HEK293 (cell line): ENCODE measurements around the gene PAX2.

Experiments
- CTCF ChIA-PET: fragments of 350-600 bp; formaldehyde crosslinking; extraction: SDS; loops from one replicate; lab custom pipeline; 2021; ENCODE audit warnings: antibody characterized with exemption; lab: Yijun Ruan, JAX
- POLR2A ChIA-PET: fragments of 300-600 bp; formaldehyde crosslinking; extraction: SDS; loops from one replicate; lab custom pipeline; 2020; ENCODE audit warnings: antibody characterized with exemption, inconsistent platforms; lab: Yijun Ruan, JAX
- H3K27ac ChIP-seq: fragments of 200-500 bp; sonication (Bioruptor generic); 2 replicates; pipeline ENCODE4 v1.5.1; 2014; ENCODE audit warnings: low read depth, low read length, control low read depth, inconsistent platforms; ENCODE audit errors: extremely low read depth
- H3K36me3 ChIP-seq, 2 experiments: fragments of 200-500 bp in 1 of 2; sonication (Bioruptor generic) in 1 of 2; 1 replicate in 1 of 2; 2 replicates in 1 of 2; pipeline ENCODE4 v1.5.1; 2014 to 2017; ENCODE audit warnings: inconsistent platforms in 2 of 2, low read length in 2 of 2; ENCODE audit not compliant: control insufficient read depth in 2 of 2, insufficient read depth in 1 of 2
- H3K4me1 ChIP-seq: fragments of 200-500 bp; sonication (Bioruptor generic); 2 replicates; pipeline ENCODE4 v1.5.1; 2014; ENCODE audit warnings: mild to moderate bottlenecking, low read length, inconsistent platforms; ENCODE audit not compliant: control insufficient read depth, insufficient read depth
- H3K4me3 ChIP-seq: 2 replicates; pipeline ENCODE4 v1.5.1; 2011; ENCODE audit warnings: low read depth, mild to moderate bottlenecking, control low read depth, low read length, moderate library complexity
- H3K9me3 ChIP-seq: fragments of 200-500 bp; sonication (Bioruptor generic); 2 replicates; pipeline ENCODE4 v1.5.1; 2014; ENCODE audit warnings: low read depth, low read length, inconsistent platforms; ENCODE audit not compliant: control insufficient read depth, insufficient read depth
- GLI4 ChIP-seq: fragments of 450-650 bp; formaldehyde crosslinking; IDR thresholded peaks from 2 replicates; pipeline ENCODE4 v1.5.1; 2016; ENCODE audit warnings: missing biosample characterization, missing genetic modification characterization
- HOXD13 ChIP-seq: sonication (generic); formaldehyde crosslinking; IDR thresholded peaks from 2 replicates; pipeline ENCODE4 v1.8.0; 2022; ENCODE audit warnings: missing genetic modification reagents, borderline replicate concordance
- KLF8 ChIP-seq: fragments of 450-650 bp; formaldehyde crosslinking; IDR thresholded peaks from 2 replicates; pipeline ENCODE4 v1.5.1; 2016; ENCODE audit warnings: missing biosample characterization, missing genetic modification characterization
- ZNF169 ChIP-seq: fragments of 450-650 bp; formaldehyde crosslinking; IDR thresholded peaks from 2 replicates; pipeline ENCODE4 v1.5.1; 2016; ENCODE audit warnings: missing biosample characterization, missing genetic modification characterization
- ZNF202 ChIP-seq: fragments of 450-650 bp; formaldehyde crosslinking; IDR thresholded peaks from 2 replicates; pipeline ENCODE4 v1.5.1; 2016; ENCODE audit warnings: missing biosample characterization, missing genetic modification characterization, borderline replicate concordance
- ZNF221 ChIP-seq: fragments of 450-650 bp; formaldehyde crosslinking; IDR thresholded peaks from 2 replicates; pipeline ENCODE4 v1.5.1; 2017; ENCODE audit warnings: missing biosample characterization, missing genetic modification characterization, borderline replicate concordance
- ZNF23 ChIP-seq: fragments of 450-650 bp; formaldehyde crosslinking; IDR thresholded peaks from 2 replicates; pipeline ENCODE4 v1.5.1; 2016; ENCODE audit warnings: missing biosample characterization, missing genetic modification characterization, borderline replicate concordance
- ZNF529 ChIP-seq: fragments of 450-650 bp; formaldehyde crosslinking; IDR thresholded peaks from 2 replicates; pipeline ENCODE4 v1.5.1; 2017; ENCODE audit warnings: missing genetic modification characterization, missing biosample characterization; ENCODE audit not compliant: insufficient replicate concordance
- ZNF548 ChIP-seq: fragments of 450-650 bp; formaldehyde crosslinking; IDR thresholded peaks from 2 replicates; pipeline ENCODE4 v1.5.1; 2016; ENCODE audit warnings: missing biosample characterization, missing genetic modification characterization
- ZNF610 ChIP-seq: fragments of 450-650 bp; formaldehyde crosslinking; IDR thresholded peaks from 2 replicates; pipeline ENCODE4 v1.5.1; 2016; ENCODE audit warnings: missing biosample characterization, missing genetic modification characterization, borderline replicate concordance
- ZNF654 ChIP-seq: fragments of 450-650 bp; formaldehyde crosslinking; IDR thresholded peaks from 2 replicates; pipeline ENCODE4 v1.5.1; 2016; ENCODE audit warnings: low read depth, missing biosample characterization, missing genetic modification characterization
- ZSCAN23 ChIP-seq: fragments of 450-650 bp; formaldehyde crosslinking; IDR thresholded peaks from 2 replicates; pipeline ENCODE4 v1.5.1; 2016; ENCODE audit warnings: missing biosample characterization, missing genetic modification characterization
- TF ChIP-seq, protein P1 (sequence below): fragments of 450-650 bp; formaldehyde crosslinking; conservative IDR thresholded peaks from 2 replicates; pipeline ENCODE4 v1.5.1; 2016; ENCODE audit warnings: low read depth, missing biosample characterization, missing genetic modification characterization
- TF ChIP-seq, protein P2 (sequence below): fragments of 450-650 bp; formaldehyde crosslinking; IDR thresholded peaks from 2 replicates; pipeline ENCODE4 v1.5.1; 2016; ENCODE audit warnings: missing biosample characterization, missing genetic modification characterization, borderline replicate concordance
- TF ChIP-seq, protein P3 (sequence below): fragments of 450-650 bp; formaldehyde crosslinking; IDR thresholded peaks from 2 replicates; pipeline ENCODE4 v1.5.1; 2016; ENCODE audit warnings: missing biosample characterization, missing genetic modification characterization

The PAX2 gene

DNA sequence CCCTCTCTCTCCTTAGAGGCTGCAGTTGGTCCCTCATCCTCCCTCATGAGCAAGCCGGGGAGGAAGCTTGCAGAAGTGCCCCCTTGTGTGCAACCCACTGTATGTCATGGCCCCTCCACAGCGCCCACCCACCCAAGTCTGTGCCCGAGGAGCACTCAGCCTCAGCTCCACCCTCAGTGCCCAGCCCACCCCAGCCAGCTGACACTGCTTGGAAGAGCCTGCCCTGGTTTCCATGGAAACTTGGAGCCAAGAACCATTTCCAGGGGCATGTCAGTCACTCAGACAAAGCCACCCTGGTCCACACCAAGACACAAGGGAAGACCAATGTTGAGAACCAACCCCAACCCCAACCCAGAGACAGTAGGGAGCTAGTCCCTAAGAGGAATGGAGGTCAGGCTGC is 79.5 kb downstream of the PAX2 start:
- H3K9me3 ChIP-seq = no peaks in the 10 kb centered on the region
- POLR2A ChIA-PET = no interaction called here
- no peak for TF ChIP-seq ZNF548 (tag by site-specific recombination)
- TF ChIP-seq GLI4 (tag by site-specific recombination) = no peak
- no peak for TF ChIP-seq ZNF221 (tag by site-specific recombination)
- TF ChIP-seq ZNF529 (tag by site-specific recombination) = no peak
- no peak for TF ChIP-seq ZNF202 (tag by site-specific recombination)
- TF ChIP-seq, protein P1, sequence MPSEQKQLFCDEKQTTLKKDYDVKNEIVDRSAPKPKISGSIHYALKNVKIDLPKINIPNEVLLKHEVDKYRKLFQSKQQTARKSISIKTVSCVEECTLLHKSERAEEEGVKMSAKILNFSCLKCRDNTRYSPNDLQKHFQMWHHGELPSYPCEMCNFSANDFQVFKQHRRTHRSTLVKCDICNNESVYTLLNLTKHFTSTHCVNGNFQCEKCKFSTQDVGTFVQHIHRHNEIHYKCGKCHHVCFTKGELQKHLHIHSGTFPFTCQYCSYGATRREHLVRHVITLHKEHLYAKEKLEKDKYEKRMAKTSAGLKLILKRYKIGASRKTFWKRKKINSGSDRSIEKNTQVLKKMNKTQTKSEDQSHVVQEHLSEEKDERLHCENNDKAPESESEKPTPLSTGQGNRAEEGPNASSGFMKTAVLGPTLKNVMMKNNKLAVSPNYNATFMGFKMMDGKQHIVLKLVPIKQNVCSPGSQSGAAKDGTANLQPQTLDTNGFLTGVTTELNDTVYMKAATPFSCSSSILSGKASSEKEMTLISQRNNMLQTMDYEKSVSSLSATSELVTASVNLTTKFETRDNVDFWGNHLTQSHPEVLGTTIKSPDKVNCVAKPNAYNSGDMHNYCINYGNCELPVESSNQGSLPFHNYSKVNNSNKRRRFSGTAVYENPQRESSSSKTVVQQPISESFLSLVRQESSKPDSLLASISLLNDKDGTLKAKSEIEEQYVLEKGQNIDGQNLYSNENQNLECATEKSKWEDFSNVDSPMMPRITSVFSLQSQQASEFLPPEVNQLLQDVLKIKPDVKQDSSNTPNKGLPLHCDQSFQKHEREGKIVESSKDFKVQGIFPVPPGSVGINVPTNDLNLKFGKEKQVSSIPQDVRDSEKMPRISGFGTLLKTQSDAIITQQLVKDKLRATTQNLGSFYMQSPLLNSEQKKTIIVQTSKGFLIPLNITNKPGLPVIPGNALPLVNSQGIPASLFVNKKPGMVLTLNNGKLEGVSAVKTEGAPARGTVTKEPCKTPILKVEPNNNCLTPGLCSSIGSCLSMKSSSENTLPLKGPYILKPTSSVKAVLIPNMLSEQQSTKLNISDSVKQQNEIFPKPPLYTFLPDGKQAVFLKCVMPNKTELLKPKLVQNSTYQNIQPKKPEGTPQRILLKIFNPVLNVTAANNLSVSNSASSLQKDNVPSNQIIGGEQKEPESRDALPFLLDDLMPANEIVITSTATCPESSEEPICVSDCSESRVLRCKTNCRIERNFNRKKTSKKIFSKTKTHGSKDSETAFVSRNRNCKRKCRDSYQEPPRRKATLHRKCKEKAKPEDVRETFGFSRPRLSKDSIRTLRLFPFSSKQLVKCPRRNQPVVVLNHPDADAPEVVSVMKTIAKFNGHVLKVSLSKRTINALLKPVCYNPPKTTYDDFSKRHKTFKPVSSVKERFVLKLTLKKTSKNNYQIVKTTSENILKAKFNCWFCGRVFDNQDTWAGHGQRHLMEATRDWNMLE (tag by site-specific recombination) = no peak
- TF ChIP-seq, protein P2, sequence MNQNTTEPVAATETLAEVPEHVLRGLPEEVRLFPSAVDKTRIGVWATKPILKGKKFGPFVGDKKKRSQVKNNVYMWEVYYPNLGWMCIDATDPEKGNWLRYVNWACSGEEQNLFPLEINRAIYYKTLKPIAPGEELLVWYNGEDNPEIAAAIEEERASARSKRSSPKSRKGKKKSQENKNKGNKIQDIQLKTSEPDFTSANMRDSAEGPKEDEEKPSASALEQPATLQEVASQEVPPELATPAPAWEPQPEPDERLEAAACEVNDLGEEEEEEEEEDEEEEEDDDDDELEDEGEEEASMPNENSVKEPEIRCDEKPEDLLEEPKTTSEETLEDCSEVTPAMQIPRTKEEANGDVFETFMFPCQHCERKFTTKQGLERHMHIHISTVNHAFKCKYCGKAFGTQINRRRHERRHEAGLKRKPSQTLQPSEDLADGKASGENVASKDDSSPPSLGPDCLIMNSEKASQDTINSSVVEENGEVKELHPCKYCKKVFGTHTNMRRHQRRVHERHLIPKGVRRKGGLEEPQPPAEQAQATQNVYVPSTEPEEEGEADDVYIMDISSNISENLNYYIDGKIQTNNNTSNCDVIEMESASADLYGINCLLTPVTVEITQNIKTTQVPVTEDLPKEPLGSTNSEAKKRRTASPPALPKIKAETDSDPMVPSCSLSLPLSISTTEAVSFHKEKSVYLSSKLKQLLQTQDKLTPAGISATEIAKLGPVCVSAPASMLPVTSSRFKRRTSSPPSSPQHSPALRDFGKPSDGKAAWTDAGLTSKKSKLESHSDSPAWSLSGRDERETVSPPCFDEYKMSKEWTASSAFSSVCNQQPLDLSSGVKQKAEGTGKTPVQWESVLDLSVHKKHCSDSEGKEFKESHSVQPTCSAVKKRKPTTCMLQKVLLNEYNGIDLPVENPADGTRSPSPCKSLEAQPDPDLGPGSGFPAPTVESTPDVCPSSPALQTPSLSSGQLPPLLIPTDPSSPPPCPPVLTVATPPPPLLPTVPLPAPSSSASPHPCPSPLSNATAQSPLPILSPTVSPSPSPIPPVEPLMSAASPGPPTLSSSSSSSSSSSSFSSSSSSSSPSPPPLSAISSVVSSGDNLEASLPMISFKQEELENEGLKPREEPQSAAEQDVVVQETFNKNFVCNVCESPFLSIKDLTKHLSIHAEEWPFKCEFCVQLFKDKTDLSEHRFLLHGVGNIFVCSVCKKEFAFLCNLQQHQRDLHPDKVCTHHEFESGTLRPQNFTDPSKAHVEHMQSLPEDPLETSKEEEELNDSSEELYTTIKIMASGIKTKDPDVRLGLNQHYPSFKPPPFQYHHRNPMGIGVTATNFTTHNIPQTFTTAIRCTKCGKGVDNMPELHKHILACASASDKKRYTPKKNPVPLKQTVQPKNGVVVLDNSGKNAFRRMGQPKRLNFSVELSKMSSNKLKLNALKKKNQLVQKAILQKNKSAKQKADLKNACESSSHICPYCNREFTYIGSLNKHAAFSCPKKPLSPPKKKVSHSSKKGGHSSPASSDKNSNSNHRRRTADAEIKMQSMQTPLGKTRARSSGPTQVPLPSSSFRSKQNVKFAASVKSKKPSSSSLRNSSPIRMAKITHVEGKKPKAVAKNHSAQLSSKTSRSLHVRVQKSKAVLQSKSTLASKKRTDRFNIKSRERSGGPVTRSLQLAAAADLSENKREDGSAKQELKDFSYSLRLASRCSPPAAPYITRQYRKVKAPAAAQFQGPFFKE (tag by site-specific recombination) = no peak
- TF ChIP-seq ZNF23 (tag by site-specific recombination) = no peak
- TF ChIP-seq KLF8 (tag by site-specific recombination) = no peak
- TF ChIP-seq ZSCAN23 = no peak
- TF ChIP-seq ZNF169 = no peak
- TF ChIP-seq, protein P3, sequence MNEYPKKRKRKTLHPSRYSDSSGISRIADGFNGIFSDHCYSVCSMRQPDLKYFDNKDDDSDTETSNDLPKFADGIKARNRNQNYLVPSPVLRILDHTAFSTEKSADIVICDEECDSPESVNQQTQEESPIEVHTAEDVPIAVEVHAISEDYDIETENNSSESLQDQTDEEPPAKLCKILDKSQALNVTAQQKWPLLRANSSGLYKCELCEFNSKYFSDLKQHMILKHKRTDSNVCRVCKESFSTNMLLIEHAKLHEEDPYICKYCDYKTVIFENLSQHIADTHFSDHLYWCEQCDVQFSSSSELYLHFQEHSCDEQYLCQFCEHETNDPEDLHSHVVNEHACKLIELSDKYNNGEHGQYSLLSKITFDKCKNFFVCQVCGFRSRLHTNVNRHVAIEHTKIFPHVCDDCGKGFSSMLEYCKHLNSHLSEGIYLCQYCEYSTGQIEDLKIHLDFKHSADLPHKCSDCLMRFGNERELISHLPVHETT (tag by site-specific recombination) = no peak
- TF ChIP-seq ZNF654 (tag by site-specific recombination) = no peak
- no peak for TF ChIP-seq HOXD13 (CRISPR knock-in tag)
- TF ChIP-seq ZNF610 = no peak
- no peaks in the 10 kb centered on the region for H3K4me1 ChIP-seq
- no peaks in the 10 kb centered on the region for H3K36me3 ChIP-seq
- H3K4me3 ChIP-seq = no peak overlapping the region
- CTCF ChIA-PET = interaction anchor here (0.6 to 1.2 kb wide), 7 partner anchors 57 to 1119 kb away, joined by 3 to 4 read pairs (median 4); no protein-coding TSS in a partner anchor
- no peak overlapping the region for H3K27ac ChIP-seq
